ENCODE measurements around the gene CCL22. TPM values are rescaled to one million over a fixed set of nuclear protein-coding genes. Genes with fewer than 3 reads are reported as not detected.

Gene CCL22
- total RNA-seq, 4 donors from 2014 or later = not detected

GRCh38 chr16:57411362-57411976 is 52.9 kb downstream of the CCL22 start:
- Histone ChIP-seq H3K9me3 (no peaks in the 10 kb centered on the region), H3K36me3 (no peaks in the 10 kb centered on the region), H3K27me3 (no peaks in the 10 kb centered on the region), H3K27ac (no peak overlapping the region), H3K4me1 (peaks cover 0 to 3% of the 10 kb centered on the region in 2 donors), H3K4me3 (replicated peaks in 1 of 3) (no peak overlapping the region)
- intact Hi-C loops (cut with DNase I) = loop anchor here (5.0 to 10.0 kb wide), 2 partner anchors 34 to 327 kb away; no protein-coding TSS in a partner anchor
- WGBS, 2 donors = 64 to 78% methylated on average over 6 to 8 of the region's 12 CpGs
- DNase-seq = no peak
- TF ChIP-seq CTCF (IDR thresholded peaks at IDR 0.05) (no peak), POLR2A (IDR thresholded peaks at IDR 0.05) (no peak)

DNA sequence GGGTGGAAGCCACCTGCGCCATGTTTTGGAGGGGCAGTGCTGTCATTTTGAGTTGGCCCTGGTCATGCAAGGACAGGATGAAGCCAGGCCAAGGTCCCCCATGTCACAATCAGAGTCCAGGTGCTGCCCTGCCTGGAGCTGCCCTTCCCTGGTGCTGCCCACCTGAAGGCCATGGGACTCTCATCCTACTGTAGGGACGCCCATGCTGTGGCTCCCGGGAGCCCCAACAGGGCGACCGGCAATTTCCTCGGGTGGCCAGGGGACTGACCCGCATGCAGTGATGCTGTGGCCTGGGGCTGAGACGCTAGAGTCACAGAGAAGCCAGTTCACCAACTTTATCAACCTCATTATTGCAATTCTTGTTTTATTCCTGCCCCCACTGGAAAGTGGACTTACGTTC is 54.0 kb downstream of the CCL22 start:
- no peak for DNase-seq
- no peak overlapping the region for H3K4me3 ChIP-seq (replicated peaks in 1 of 3)
- no peaks in the 10 kb centered on the region for H3K36me3 ChIP-seq
- no peak for TF ChIP-seq POLR2A (IDR thresholded peaks at IDR 0.05)
- TF ChIP-seq CTCF (IDR thresholded peaks at IDR 0.05) = no peak
- H3K9me3 ChIP-seq = no peaks in the 10 kb centered on the region
- intact Hi-C loops (cut with DNase I) = loop anchor here (5.0 to 10.0 kb wide), 2 partner anchors 35 to 328 kb away; no protein-coding TSS in a partner anchor
- 94 to 97% methylated on average over 3 to 9 of the region's 9 CpGs for WGBS, 2 donors
- no peak overlapping the region for H3K27ac ChIP-seq
- peaks cover 3 to 14% of the 10 kb centered on the region in 2 donors for H3K4me1 ChIP-seq
- no peaks in the 10 kb centered on the region for H3K27me3 ChIP-seq

GRCh38 chr16:57413301-57413730 is 54.7 kb downstream of the CCL22 start:
- Histone ChIP-seq H3K27ac (no peak overlapping the region), H3K36me3 (no peaks in the 10 kb centered on the region), H3K4me1 (peaks cover 3 to 16% of the 10 kb centered on the region in 2 donors), H3K4me3 (replicated peaks in 1 of 3) (no peak overlapping the region), H3K9me3 (no peaks in the 10 kb centered on the region), H3K27me3 (no peaks in the 10 kb centered on the region)
- no peak for TF ChIP-seq POLR2A (IDR thresholded peaks at IDR 0.05)
- intact Hi-C loops (cut with DNase I) = loop anchor here (5.0 to 10.0 kb wide), 2 partner anchors 36 to 329 kb away; no protein-coding TSS in a partner anchor
- 62 to 63% methylated on average over 1 to 5 of the region's 5 CpGs for WGBS, 2 donors
- DNase-seq = no peak

GRCh38 chr16:57413733-57414132 is 55.1 kb downstream of the CCL22 start:
- Histone ChIP-seq H3K27me3 (no peaks in the 10 kb centered on the region), H3K36me3 (no peaks in the 10 kb centered on the region), H3K4me3 (replicated peaks in 1 of 3) (no peak overlapping the region), H3K9me3 (no peaks in the 10 kb centered on the region), H3K27ac (no peak overlapping the region), H3K4me1 (peaks cover 5 to 18% of the 10 kb centered on the region in 2 donors)
- intact Hi-C loops (cut with DNase I) = loop anchor here (5.0 to 10.0 kb wide), 2 partner anchors 36 to 329 kb away; no protein-coding TSS in a partner anchor
- no peak for DNase-seq
- no peak for TF ChIP-seq CTCF (IDR thresholded peaks at IDR 0.05)
- no peak for TF ChIP-seq POLR2A (IDR thresholded peaks at IDR 0.05)
- WGBS, 2 donors = 68 to 77% methylated on average over 7 of the region's 7 CpGs

Small RNAs within 50 kb of the gene (small RNA-seq; reads per million reads assigned to genes)
- not detected for gene AC108081.1

Other genes with a start within 250 kb of the CCL22 start
- 10 to 100 TPM; 64.7 to 96.3 (median 78.9) TPM for gene PSME3IP1, start 172.7 kb upstream of the CCL22 start, total RNA-seq
- gene RSPRY1, start 172.5 kb upstream of the CCL22 start, total RNA-seq = 10 to 100 TPM; 42.6 to 59.2 (median 53.9) TPM
- gene ARL2BP, start 113.5 kb upstream of the CCL22 start, total RNA-seq = 10 to 100 TPM; 51.2 to 68.9 (median 60.0) TPM
- 10 to 100 TPM; 13.6 to 38.5 (median 30.1) TPM for gene PLLP, start 74.1 kb upstream of the CCL22 start, total RNA-seq
- gene CX3CL1, start 13.7 kb downstream of the CCL22 start, total RNA-seq = 10 to 100 TPM in 3 of 4 donors, 1 to 10 TPM in 1; 3.3 to 12.6 (median 10.9) TPM
- not detected for gene CCL17, start 46.0 kb downstream of the CCL22 start, total RNA-seq
- gene CIAPIN1, start 88.6 kb downstream of the CCL22 start, total RNA-seq = 10 to 100 TPM; 29.2 to 41.2 (median 35.5) TPM
- gene COQ9, start 88.7 kb downstream of the CCL22 start, total RNA-seq = 100 to 1,000 TPM in 1 of 4 donors, 10 to 100 TPM in 3; 41.8 to 112 (median 76.1) TPM
- gene POLR2C, start 103.9 kb downstream of the CCL22 start, total RNA-seq = 100 to 1,000 TPM; 126 to 212 (median 174) TPM
- 10 to 100 TPM in 2 of 4 donors, 1 to 10 TPM in 2; 9.1 to 27.3 (median 13.3) TPM for gene DOK4, start 127.7 kb downstream of the CCL22 start, total RNA-seq
- 10 to 100 TPM; 13.1 to 34.9 (median 18.9) TPM for gene CCDC102A, start 177.8 kb downstream of the CCL22 start, total RNA-seq
- under 1 TPM; 0.22 to 0.63 (median 0.33) TPM for gene ADGRG5, start 183.9 kb downstream of the CCL22 start, total RNA-seq